ENCODE measurements around the gene S100A12.

GRCh38 chr1:153396461-153396860, 21.0 kb upstream of the S100A12 start:
- TF ChIP-seq EP300 (IDR thresholded peaks at IDR 0.05) (no peak), CTCF (IDR thresholded peaks at IDR 0.05) (no peak)
